Measurements from ENCODE around the gene GPC3.

- TF ChIP-seq ZNF274 (IDR thresholded peaks at IDR 0.05; ENCODE audit: low read depth, low read length) (no peak), SUZ12 (IDR thresholded peaks at IDR 0.05; ENCODE audit: extremely low read depth, insufficient read depth, insufficient read length) (no peak), YY1 (IDR thresholded peaks at IDR 0.05; ENCODE audit: insufficient read depth, insufficient read length) (no peak)
Observed at GRCh38 chrX:133630362-133630761, 355.0 kb downstream of the GPC3 start.
